Stimulated activated CD8-positive, alpha-beta memory T cell treated with anti-CD3 and anti-CD28 coated beads, Interleukin-4, amount 100 ng/mL, for 4 hours (primary cell): ENCODE measurements around the gene RABEP1.

Experiments
- DNase-seq, 2 donors: peaks; one replicate each; pipeline ENCODE4 v3.0.0-alpha.2; 2020; ENCODE audit warnings: low read depth in 2 of 2, low spot score in 1 of 2

RABEP1 gene

DNA sequence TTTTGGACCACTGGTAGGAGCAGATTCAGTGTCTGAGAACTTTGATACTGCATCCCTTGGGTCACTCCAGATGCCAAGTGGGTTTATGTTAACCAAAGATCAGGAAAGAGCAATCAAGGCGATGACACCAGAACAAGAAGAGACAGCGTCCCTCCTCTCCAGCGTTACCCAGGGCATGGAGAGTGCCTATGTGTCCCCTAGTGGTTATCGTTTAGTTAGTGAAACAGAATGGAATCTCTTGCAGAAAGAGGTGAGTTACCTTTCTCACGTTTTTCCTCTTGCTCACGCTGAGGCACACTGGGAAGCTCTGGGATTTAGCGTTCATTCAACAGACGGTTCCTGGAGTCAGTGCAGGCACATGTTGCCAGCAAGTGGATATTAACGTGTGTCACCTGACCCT is 79.3 kb downstream of the RABEP1 start:
- no peak for DNase-seq

DNA sequence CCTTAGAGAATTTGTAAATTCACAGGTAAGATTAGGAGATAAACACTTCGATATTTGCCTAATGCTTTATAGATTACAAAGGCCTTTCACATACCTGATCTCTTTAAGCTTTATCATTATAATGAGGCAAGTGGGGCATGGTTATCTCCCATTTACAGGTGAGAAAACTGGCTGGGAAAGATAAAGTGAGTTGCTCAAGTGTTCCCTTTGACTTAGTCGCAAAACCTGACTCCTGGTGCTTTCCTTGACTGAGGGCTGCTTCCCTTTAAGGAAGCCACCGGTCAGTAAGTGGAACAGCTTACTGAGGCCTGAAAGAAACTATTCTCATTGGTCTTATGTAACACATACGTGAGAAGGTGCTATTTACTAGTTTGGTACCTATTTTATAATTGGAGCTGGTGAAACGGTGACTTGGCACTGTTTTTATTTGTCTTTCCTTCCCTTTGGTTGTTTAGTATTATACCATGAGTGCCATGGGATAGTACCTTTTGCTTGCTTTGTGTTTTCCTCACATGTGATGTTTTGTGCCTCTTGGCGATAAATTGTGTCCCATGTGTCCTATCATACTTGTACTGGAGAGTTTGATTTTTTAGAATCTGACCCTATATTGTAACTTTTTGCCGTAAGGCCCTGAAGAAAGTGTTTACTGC is 80.2 kb downstream of the RABEP1 start:
- no peak for DNase-seq

DNA sequence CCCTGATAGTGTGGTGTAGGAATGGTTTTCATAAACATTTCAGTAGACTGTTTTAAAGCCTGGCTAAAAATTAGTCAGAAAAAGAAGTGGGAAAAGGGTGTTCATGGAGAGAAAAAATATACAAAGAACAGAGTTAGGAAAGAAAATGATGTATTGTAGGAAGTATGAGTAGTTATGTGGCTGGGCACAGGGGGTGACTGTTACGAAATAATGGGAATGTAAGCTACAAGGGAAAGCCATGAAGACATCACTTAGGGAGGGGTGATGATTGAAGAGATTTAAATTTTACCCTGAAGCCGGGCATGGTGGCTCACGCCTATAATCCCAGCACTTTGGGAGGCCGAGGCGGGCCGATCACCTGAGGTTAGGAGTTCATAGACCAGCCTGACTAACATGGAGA is 82.1 kb downstream of the RABEP1 start:
- no peak for DNase-seq

DNA sequence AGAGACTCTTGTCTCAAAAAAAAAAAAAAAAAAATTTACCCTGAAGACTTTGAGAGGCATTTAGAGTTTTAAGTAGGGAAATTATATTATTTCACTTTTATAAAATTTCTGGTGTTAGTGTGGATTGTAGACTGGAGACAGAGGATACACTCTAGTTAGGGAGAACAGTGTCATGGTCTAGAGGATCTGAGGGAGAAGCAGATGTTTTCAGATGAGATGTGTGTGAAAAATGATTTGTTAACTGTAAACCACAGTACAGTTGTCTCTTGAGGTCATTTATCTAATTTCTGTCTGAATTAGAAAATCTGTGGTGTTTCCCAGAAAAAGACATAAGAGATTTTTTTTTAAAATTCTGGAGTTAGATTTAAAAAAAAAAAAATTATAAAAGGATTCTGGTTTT is 82.6 kb downstream of the RABEP1 start:
- no peak for DNase-seq

DNA sequence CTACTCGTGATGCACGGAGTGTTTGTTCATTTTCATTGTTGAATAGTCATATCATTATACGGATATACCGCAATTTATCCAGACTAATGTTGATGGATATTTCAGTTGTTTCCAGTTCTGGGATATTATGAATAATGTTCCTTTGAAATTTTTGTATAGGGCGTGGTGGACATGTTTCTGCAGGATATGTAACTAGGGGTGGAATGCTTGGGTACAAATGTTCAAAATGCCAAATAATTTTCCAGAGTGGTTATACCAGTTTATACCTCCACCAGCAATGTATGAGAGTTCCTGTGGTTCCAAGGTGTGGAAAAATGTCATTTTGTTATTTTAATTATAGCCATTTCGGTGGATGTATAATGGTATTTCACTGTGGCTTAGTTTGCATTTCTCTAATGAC is 83.7 kb downstream of the RABEP1 start:
- no peak for DNase-seq

DNA sequence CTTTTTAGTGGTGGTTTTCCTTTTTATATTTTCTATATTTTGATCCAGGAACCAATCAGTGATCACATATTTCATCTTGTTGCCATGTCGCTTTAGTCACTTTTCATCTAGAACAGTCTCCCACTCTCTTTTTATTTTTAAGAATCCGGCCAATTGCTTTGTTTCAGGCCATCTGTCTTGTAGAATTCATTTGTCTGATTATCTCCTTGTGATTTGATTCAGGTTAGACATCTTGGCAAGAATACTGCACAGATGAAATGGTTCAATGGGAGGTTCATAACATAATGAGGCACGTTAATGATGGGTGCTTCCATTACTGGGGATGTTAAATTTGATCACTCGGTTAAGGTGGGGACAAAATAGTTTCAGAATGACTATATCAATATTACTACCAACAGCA is 88.3 kb downstream of the RABEP1 start:
- no peak for DNase-seq

DNA sequence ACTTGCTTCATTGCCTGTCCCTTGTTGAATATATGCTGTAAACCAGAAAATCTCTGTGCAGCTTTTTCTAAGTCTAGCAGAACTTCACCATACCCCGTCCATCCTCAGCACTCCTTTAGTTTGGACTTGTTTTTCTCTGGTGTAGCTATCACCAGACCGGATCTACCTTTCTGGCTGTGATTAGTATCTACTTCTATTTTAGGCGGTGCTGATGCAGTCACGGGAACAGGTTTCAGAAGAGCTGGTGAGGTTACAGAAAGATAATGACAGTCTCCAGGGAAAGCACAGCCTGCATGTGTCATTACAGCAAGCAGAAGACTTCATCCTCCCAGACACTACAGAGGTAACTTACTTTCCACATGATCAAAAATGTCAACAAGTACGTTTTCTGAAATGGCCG is 91.0 kb downstream of the RABEP1 start:
- no peak for DNase-seq

DNA sequence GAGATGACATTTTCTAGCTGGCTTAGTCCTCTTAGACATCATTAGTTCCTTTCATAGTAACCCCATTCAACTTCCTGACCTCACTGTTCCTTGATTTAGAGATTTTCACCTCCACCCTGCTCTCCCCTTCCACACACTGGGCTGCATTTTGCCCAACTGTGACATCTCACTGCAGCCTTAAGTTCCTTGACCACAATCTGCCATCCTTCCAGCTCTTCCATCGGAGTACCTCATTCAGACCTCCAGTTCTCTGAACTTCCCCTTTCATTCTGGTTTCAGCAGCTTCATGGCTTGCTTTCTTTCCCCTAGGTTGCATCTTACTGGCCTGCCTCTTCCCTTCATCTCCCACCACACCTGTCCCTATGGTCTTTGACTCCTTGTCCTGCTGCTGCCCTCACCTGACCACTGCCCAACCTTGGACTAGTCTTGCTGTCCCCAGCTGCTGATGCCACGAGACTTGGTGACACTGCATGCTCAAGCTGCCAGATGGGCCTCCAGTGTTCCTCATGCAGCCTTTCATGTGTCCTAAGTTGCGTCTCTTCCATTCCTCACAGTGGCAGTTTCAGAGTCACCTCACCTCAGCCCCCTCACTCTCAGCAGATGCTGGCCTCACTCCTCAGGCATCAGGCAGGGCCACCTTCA is 96.6 kb downstream of the RABEP1 start:
- no peak for DNase-seq

DNA sequence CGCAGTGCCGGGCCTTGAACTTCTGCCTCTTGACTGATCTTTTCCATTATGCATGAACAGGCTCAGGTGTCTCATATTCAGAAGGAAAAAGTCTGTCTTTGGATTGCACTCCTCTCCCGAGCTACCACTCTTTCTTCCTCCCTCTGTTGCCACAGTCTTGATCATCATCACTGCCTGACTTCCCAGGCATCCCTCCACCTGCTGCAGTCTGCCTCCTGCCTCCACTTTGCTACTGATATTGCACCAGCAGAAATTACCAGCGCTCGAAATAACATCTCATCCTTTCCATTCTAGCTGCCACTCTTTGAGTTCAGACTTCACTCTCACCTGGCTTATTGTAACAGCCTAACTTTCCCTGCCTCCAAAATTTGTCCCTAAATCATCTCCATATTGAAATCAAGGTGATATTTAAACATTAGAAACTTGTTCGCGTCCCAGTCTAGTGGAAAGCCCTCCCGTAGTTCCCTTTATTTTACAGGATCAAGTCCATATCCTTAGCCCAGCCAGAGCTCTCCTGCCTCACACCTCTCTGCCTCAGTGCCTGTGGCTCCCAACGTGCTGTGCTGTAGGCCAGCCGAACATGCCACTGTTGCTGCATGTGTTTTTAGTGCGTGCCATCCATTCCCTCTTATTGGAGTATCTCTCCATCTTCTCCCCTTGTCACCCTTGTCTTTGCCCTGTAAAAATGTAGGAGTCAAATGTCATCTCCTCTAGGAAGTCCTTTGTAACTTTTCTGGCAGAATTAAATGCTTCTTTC is 97.4 kb downstream of the RABEP1 start:
- no peak for DNase-seq

DNA sequence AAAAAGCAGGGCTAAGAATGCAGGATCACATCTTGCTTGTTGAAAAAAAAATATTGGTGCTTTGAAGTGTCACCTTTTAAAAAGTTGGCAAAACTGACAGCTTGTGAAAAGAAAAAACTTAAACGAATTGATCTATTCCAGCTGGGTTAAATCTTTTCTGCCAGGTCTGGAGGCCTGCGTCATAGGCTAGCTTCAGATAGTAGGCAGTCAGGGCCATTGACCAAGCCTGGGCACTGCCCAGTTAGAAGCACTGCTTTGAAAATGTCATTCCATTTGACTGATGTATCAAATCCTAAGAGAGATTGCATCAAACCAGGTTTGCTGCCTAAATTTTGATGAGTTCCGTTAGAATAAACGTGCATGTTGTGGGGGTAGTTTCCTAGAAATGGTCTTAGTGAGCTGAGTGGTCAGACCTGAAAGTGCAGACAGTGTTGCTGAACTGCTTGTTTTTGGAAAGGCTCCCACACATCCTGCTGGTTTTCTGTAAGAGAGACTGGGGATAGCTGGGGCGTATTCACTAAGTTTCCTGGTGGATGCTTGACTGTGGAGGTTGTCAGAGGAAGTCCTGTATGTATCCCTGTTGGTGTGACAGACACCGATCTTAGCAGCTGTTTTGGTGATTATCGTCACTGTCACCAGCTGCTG is 98.5 kb downstream of the RABEP1 start:
- no peak for DNase-seq

DNA sequence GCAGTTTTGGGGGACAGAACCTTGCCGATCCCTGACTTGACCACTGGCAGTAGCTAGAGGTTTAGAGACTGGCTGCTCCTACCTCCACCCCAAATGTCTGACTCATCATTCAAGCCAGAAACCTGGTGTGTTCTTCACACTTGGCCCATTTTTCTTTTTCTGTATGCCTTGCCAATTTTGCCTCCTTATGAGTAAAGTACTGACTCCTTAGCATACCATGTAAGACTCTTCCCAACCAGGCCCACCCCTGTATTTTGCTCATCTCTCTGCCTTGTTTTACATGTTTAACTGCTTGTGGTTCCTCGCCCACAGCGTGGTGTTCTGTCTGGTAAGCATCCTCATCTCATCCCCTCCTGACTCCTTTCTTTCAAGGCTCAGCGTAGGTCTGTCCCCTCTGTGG is 99.5 kb downstream of the RABEP1 start:
- no peak for DNase-seq

DNA sequence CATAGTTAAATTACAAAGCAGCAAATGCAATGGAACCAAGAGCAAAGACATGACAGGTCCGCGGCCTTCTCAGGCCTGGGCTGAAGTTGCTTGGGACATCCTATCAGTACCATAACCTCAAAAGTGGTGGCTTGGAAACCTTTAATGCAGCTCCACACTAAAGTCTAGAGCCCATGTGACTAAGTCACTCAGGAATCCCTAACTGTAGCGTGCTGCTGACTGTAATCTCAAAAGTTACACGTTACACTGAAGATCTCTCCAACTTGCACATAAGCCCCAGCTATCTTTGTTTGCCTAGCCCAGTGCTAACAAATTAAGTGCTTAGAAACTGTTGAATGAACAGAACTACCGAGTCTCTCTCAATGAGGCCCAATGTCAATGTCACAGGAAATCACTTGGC is 109.6 kb downstream of the RABEP1 start:
- no peak for DNase-seq

DNA sequence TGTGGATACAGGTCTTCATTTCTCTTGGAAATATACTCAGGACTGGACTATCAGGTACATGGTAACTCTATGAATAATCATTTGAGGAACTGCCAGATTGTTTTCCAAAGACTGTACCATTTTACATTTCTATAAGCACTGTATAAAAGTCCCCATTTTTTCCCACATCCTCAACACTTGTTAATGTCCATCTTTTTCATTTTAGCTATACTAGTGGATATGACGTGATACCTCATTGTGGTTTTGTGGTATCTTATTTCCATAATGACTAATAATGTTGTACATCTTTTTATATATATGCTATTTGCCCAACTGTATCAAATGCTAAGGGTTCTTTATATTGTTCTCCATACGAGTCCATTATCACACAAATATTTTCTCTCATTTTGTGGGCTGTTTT is 114.5 kb downstream of the RABEP1 start:
- no peak for DNase-seq

DNA sequence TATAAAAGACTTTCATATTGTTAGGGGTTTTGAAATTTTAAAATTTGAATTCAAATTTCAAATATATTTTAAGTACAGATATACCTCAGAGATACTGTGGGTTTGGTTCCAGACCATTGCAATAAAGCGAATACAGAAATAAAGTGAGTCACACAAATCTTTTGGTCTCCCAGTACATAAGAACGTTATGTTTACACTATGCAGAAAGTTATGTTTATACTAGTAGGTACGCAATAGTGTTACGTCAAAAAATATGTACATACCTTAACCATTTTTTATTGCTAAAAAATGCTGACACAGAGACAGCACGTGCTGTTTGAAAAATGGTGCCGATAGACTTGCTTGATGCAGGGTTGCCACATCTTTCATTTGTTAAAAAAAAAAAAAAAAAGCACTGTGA is 117.7 kb downstream of the RABEP1 start:
- no peak for DNase-seq

DNA sequence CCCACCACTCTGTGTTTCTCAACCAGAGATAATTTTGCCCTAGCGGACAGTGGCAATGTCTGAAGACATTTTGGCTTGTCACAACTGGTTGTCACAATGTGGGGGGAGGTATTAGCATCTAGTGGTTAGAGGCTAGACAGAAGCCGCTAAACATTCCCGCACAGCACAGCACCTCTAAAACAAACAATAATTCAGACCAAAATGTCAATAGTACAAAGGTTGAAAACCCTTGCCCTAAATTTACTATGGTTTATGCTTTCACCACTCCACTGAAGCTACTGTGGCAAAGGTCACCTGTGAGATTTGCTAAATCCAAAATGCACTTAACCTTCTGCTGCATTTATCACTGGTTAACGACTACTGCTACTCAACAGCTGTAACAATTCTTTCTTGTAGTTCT is 123.3 kb downstream of the RABEP1 start:
- no peak for DNase-seq

DNA sequence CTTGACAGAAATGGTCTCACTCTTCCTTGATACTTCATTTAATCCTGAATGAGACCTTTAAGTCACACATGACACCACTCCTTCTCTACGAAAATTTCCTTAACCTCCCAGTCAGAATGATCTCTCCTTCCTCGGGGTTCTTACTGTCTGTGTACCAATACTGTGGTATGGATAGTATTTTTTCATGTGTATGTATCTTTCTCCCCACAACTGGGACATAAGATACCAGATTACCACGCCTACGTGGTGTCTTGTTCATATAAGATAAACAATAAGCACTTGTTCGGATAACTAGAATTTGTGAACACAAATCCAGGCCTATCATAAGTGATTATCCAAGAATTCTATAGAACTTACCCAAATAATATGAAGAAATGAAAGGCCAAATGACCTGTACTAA is 126.1 kb downstream of the RABEP1 start:
- no peak for DNase-seq

DNA sequence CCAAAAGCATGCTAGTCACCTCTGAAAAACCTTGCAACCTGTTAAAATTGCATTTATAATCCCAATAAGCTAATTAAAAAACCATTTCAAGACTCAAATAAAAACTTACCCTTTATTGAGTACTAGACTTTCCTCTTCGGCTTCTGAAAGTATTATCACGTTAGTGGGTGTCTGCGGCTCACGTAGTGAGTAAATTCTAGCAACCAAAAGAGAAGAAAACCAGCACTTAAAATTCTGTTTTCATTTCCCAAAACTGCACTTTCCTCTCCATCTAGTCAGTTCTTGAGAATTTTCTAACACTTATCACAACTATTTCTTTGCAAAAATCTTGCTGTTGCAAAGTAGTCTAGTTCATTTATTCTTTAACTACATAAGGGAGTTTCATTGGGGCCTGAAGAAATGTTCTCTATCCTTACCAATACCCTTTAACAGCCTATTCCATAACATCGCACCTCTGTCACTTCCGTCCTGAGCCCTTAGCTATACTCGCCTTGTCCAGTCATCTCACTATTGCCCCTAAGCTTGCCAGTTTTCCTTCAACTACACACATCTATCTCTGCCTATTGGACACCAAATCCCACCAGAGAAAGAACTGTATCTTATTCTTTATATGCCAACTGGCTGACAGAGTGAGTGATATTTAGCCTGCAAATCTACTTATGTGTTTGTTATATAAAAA is 128.6 kb downstream of the RABEP1 start:
- DNase-seq, result no peak

DNA sequence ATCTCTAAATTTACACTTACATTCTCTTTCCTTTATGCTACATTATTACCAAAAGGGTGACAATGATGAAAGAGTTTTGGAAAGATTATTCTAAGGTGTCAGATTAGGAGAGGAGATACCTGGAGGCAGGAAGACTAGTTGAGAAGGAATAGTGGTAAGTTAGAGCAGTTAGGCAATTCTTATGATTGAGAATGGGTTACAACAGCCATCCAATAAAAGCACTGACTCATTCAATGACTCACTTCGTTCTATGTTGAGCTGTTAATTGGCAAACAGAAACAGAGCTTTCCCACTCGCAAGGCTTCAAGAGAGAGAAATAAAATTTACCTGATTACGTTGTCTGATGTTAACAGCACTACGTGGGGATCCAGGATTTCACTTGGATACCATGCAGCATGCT is 131.6 kb downstream of the RABEP1 start:
- no peak for DNase-seq

DNA sequence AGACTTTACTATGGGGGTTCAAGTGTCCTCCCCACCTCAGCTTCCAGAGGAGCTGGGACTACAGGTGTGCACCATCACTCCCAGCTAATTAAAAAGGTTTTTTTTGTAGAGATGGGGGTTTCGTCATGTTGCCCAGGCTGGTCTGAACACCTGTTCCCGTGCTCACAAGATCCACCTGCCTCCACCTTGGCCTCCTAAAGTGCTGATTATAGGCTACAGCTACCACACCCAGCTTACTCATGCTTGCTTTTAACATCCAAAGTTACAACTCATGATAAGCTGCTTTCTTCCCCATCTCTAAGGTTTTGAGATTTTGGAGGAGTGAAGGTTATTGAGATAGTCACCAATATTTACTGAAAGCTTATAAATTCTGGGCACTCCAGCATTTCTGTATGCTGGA is 134.8 kb downstream of the RABEP1 start:
- DNase-seq, result no peak

DNA sequence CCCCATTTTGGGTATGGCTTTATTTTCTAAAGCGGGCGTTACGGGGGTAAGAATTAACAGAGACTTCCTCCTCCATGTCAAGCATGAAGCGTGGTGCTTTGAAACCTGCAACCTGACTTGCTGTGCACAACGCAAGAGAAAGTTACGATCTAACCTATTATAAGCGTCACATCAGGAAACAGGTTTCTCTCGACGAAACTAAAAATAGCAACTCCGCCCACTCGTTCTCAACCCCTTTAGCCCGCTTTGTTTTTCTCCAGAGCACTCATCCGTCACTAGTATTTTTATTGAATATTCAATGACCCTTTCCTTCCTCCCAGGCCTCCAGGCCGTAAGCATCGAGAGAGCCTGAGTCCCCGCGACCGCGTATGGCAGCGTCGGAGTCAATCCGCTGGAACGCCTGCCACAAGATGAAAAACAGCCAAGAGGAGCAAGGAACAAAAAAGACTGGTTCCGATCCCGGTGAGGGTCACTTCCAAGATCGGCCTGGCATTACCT is 136.8 kb downstream of the RABEP1 start:
- DNase-seq, result peak; percentile 30 to 35

DNA sequence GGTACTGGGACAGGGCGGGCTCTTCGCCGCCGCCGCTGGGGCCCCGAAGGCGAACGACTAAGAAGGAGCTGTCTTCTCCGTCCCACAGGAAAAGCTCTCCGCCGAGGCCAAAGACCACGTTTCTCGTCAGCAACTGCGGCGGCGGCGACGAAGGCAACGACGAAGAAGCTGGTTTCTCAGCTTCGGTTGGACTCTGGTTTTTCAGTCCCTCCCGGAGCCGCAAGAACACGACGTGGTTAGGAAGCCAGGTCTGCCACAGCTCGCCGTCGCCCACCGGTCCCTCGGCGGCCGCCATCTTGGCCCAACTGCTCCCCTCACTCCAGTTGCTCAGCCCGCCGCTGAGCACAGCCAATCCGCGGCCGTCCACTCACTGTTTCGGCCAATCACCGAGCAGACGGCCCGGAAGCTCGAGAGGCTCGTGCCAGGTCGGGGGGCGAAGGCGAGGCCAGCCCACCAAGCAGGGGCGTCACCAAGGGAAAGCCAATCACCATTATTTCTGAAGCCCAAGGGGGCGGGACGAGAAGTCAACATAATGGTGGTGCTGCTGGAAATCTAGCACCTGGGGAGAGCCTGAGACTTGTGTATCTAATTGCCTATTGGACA is 137.4 kb downstream of the RABEP1 start, which contains the start of gene NUP88:
NUP88 (minus strand) TSS at position 307 of the 603 bp plus-strand sequence; CDS start at position 295, 12 bp downstream.
- DNase-seq, result peak; percentile 90 to 93
